ENCODE measurements around the gene SF3B1.

DNA sequence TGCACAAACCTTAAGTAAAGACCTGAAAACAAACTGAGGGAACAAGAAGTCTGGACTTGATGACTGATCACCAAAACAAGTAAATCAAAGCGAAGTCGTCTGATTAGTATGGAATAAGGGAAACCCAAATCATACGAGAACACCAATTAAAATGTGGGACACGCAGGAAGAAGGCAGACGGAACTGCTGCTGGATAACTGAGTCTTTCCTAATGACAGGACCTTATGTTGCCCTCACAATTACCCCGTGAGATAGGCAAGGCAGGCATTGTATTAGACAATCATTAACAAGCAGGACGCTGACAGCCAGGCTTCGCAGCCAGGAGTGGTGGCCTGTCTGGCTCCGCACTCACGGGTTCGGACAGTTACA lies 17.9 kb upstream of the SF3B1 start:
- TF ChIP-seq POLR2AphosphoS5 (IDR thresholded peaks at IDR 0.05; ENCODE audit: borderline replicate concordance, low read depth, low read length): no peak
- no peak for TF ChIP-seq EZH2 (IDR thresholded peaks at IDR 0.05)

Data from SK-N-MC (cell line).